Heart left ventricle (tissue), 16 donors: ENCODE measurements around the gene MKRN2. TPM values are rescaled to one million over a fixed set of nuclear protein-coding genes. Genes with fewer than 3 reads are reported as not detected.
"Not testable (repeated sequence)": the region's sequence is repeated elsewhere in the genome, so short reads cannot be mapped to it uniquely, and the experiment has no call there.

Experiments
- ATAC-seq, 4 donors: fragments of 200-7000 bp; cut with Tn5 transposase; one replicate each; pipeline ENCODE4 v1.9.1; 2020 to 2022; ENCODE audit warnings: moderate library complexity in 4 of 4, mild to moderate bottlenecking in 3 of 4, moderate number of reproducible peaks in 1 of 4
- DNase-seq, 5 donors: peaks; one replicate each; pipeline ENCODE4 v3.0.0-alpha.2; 2020
- H3K27ac ChIP-seq, 12 donors: fragments of 200-600 bp; sonication (generic) in 4 of 12; one replicate each; pipeline versions ENCODE4 v1.5.0 to v1.8.0; 2016 to 2022; ENCODE audit warnings: mild to moderate bottlenecking in 2 of 12
- H3K27me3 ChIP-seq, 9 donors: fragments of 200-600 bp; sonication (generic) in 2 of 9; one replicate each; pipeline versions ENCODE4 v1.5.1 to v1.8.0; 2016 to 2022; ENCODE audit warnings: mild to moderate bottlenecking in 3 of 9
- H3K36me3 ChIP-seq, 9 donors: fragments of 200-600 bp; sonication (generic) in 2 of 9; one replicate each; pipeline versions ENCODE4 v1.5.0 to v1.8.0; 2018 to 2022; ENCODE audit warnings: mild to moderate bottlenecking in 2 of 9
- H3K4me1 ChIP-seq, 12 donors: fragments of 200-600 bp; sonication (generic) in 4 of 12; one replicate each; pipeline versions ENCODE4 v1.5.0 to v1.8.0; 2016 to 2022; ENCODE audit warnings: mild to moderate bottlenecking in 3 of 12
- H3K4me3 ChIP-seq, 12 donors: fragments of 200-600 bp; sonication (generic) in 4 of 12; one replicate each; pipeline versions ENCODE4 v1.5.0 to v1.8.0; 2017 to 2022; ENCODE audit warnings: mild to moderate bottlenecking in 9 of 12, moderate library complexity in 4 of 12
- H3K9me3 ChIP-seq, 12 donors: fragments of 200-600 bp; sonication (generic) in 4 of 12; one replicate each; pipeline versions ENCODE4 v1.5.0 to v1.8.0; 2016 to 2022; ENCODE audit warnings: mild to moderate bottlenecking in 1 of 12
- CTCF ChIP-seq, 12 donors: fragments of 200-600 bp; sonication (generic) in 4 of 12; IDR thresholded peaks; one replicate each; pipeline versions ENCODE4 v1.5.0 to v1.8.0; 2018 to 2022; ENCODE audit warnings: antibody characterized with exemption in 12 of 12, mild to moderate bottlenecking in 5 of 12
- POLR2A ChIP-seq, 2 donors: fragments of 450-650 bp; IDR thresholded peaks; one replicate each; pipeline ENCODE4 v1.6.1; 2017; ENCODE audit warnings: antibody characterized with exemption in 2 of 2, mild to moderate bottlenecking in 2 of 2, moderate library complexity in 2 of 2
- WGBS, 4 donors: extraction: QIAGEN DNeasy Blood & Tissue Kit in 2 of 4; methylation state at CpG; one replicate each; pipeline versions ENCODE4 v1.1.5 to v1.1.7; 2013 to 2018; 5-methylcytosine and 5-hydroxymethylcytosine counted together
- intact Hi-C, 10 donors: fragments of 100-400 bp; cut with DNase I; formaldehyde crosslinking; loops; one replicate each; pipeline versions ENCODE4 v1.11.1 to v1.14.2; 2022
- polyA plus RNA-seq, 2 donors: library from polyadenylated mRNA; stranded (reverse); fragments of 200-250 nt; gene quantifications; one replicate each; pipeline ENCODE4 v1.2.3, GENCODE V29; 2013
- total RNA-seq, 9 donors: library from RNA; depleted of rRNA in 2 of 9; stranded (reverse); fragments of >200 nt in 2 of 9; fragmentation: NEBNext Ultra II Directional in 3 of 9; extraction: Animal tissue kit (Norgen Biotek cat#: 25700) in 3 of 9; gene quantifications; one replicate each; pipeline versions ENCODE4 v1.1.0 to v1.2.4, GENCODE V29; 2016 to 2023
- donor health status: ischemic (EF 13 %, LVEDD 7.1; RV severe dilation, severe dysfunction).
- donor health status: healthy with polysubstance abuse.
- donor health status: DM: no; HTN: yes; CAD: no.
- donor health status: DM: no; HTN: no; CAD: no.
- donor health status: ischemic (EF 25% LVEDD 6.9; RV normal size, moderate dysfunction).
- donor health status: ischemic (EF 25% LVEDD 5.7; RV mildly dilated, moderate dysfunction).
- donor health status: healthy.
- donor health status: DM: yes; HTN: yes; CAD: no.
- donor health status: ischemic (EF 35%, LVEDD 5.7; RV mildly dilated, moderate dysfunction).
- donor health status: nonischemic (EF 11% LVEDD 7.7; RV severe dilation, severe dysfunction).
- donor health status: DM: yes; HTN: yes; CAD: no.
- donor health status: PGD.
- donor health status: ischemic (EF 29% LVEDD 5.4; RV normal size, mild dysfunction).
- donor health status: nonischemic (EF 23%, LVEDD 6.1; RV moderate dilation, normal function).

The MKRN2 gene
- total and polyA plus RNA-seq, 11 donors, result 23.2 to 42.2 (median 32.9) TPM

- Histone ChIP-seq H3K4me1 (peaks cover 2 to 57% (median 32%) of the 10 kb centered on the region in 12 donors), H3K36me3 (peaks cover 0 to 14% (median 13%) of the 10 kb centered on the region in 9 donors), H3K9me3 (no peaks in the 10 kb centered on the region), H3K27ac (no peak overlapping the region), H3K4me3 (no peak overlapping the region), H3K27me3 (no peaks in the 10 kb centered on the region)
- DNase-seq (no peak), ATAC-seq (no peak)
- TF ChIP-seq POLR2A (IDR thresholded peaks at IDR 0.05), result no peak
- WGBS, 4 donors, result 59 to 61% (median 60%) methylated on average over 4 of the region's 4 CpGs
- intact Hi-C loops, result no loop called here
These were observed 65.4 kb downstream of the MKRN2 start for GRCh38 chr3:12622335-12622734.

GRCh38 chr3:12624056-12624455, 67.2 kb downstream of the MKRN2 start:
- Histone ChIP-seq H3K4me3 (no peak overlapping the region), H3K9me3 (no peaks in the 10 kb centered on the region), H3K27ac (no peak overlapping the region), H3K36me3 (no peaks in the 10 kb centered on the region), H3K4me1 (peaks cover 2 to 71% (median 40%) of the 10 kb centered on the region in 12 donors), H3K27me3 (no peaks in the 10 kb centered on the region)
- intact Hi-C loops, result no loop called here
- no peak for TF ChIP-seq CTCF (IDR thresholded peaks at IDR 0.05)
- no peak for DNase-seq
- WGBS, 4 donors, result 84 to 92% (median 86%) methylated on average over 5 of the region's 5 CpGs
- ATAC-seq, result no peak

GRCh38 chr3:12624964-12625363, 68.1 kb downstream of the MKRN2 start:
- not testable (repeated sequence) for H3K4me3 ChIP-seq, DNase-seq, H3K27me3 ChIP-seq, H3K9me3 ChIP-seq, H3K36me3 ChIP-seq, ATAC-seq
- WGBS, 4 donors, result 94 to 100% (median 96%) methylated on average over 3 of the region's 3 CpGs
- intact Hi-C loops, result loop anchor here in 2 of 10 donors (5.0 kb wide), 1 partner anchor 37 kb away; the partner anchor contains the start of gene RAF1 (in 2 of the 2)
- peaks cover 2 to 80% (median 49%) of the 10 kb centered on the region in 12 donors for H3K4me1 ChIP-seq
- H3K27ac ChIP-seq, result peak overlapping the region in 1 of 12 donors; percentile 13

GRCh38 chr3:12627370-12627769, 70.5 kb downstream of the MKRN2 start:
- Histone ChIP-seq H3K9me3 (no peaks in the 10 kb centered on the region), H3K4me1 (peaks cover 4 to 82% (median 55%) of the 10 kb centered on the region in 12 donors), H3K4me3 (no peak overlapping the region), H3K27me3 (no peaks in the 10 kb centered on the region), H3K27ac (peak overlapping the region in 10 of 12 donors; percentile 6 to 81 (median 48)), H3K36me3 (no peaks in the 10 kb centered on the region)
- TF ChIP-seq CTCF (IDR thresholded peaks at IDR 0.05), result no peak
- no peak for TF ChIP-seq POLR2A (IDR thresholded peaks at IDR 0.05)
- DNase-seq (no peak), ATAC-seq (no peak)
- intact Hi-C loops, result loop anchor here in 2 of 10 donors (5.0 kb wide), 1 partner anchor 35 kb away; the partner anchor contains the start of gene RAF1 (in 2 of the 2)
- 47 to 55% (median 50%) methylated on average over 4 of the region's 4 CpGs for WGBS, 4 donors

GRCh38 chr3:12628813-12629212, 71.9 kb downstream of the MKRN2 start:
- no peaks in the 10 kb centered on the region for H3K36me3 ChIP-seq
- peaks cover 2 to 85% (median 53%) of the 10 kb centered on the region in 12 donors for H3K4me1 ChIP-seq
- peak overlapping the region; percentile 26 to 81 (median 66) for H3K27ac ChIP-seq
- no peak for TF ChIP-seq CTCF (IDR thresholded peaks at IDR 0.05)
- TF ChIP-seq POLR2A (IDR thresholded peaks at IDR 0.05), result no peak
- no peak for ATAC-seq
- H3K9me3 ChIP-seq, result no peaks in the 10 kb centered on the region
- 70 to 91% (median 88%) methylated on average over 1 of the region's 1 CpG for WGBS, 4 donors
- H3K27me3 ChIP-seq, result no peaks in the 10 kb centered on the region
- intact Hi-C loops, result loop anchor here in 3 of 10 donors (2.0 to 5.0 kb wide), 2 partner anchors 32 to 33 kb away; partner anchors contain the start of gene RAF1 (in 2 of the 3)
- no peak for DNase-seq
- no peak overlapping the region for H3K4me3 ChIP-seq
